Measurements from ENCODE around the gene CLDN5.

Gene CLDN5

DNA sequence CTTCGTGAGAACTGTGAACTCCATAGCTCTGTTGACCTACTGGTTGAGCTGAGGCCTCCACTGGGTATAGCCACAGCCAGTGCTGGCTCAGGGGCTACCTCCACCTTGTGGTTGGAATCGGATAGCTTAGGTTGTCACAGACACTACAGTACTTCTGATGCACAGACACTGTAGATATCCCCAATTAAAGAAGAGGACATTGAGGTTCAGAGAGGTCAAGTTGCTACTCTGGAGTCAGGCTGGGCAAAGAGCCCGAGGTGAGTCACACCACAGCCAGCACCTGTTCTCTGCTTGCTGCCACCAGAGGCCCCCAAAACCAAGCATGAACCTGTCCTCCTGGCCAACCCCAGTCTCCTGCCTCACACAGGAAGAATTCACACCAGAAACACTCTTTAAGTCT lies 50.6 kb downstream of the CLDN5 start:
- TF ChIP-seq CTCF (IDR thresholded peaks at IDR 0.05; ENCODE audit: borderline replicate concordance, insufficient read depth, low read depth, low read length) = no peak
- no peak overlapping the region for H3K4me3 ChIP-seq (ENCODE audit: low read depth, low read length)

Measured in GM12875 (cell line).